GM12865 (cell line): ENCODE results near the gene TNS3.
"Not testable (repeated sequence)": the region's sequence is repeated elsewhere in the genome, so short reads cannot be mapped to it uniquely, and the experiment has no call there.

ENCODE experiments used
- DNase-seq: peaks from one replicate; pipeline ENCODE4 v3.0.0; 2010; ENCODE audit warnings: low read depth
- H3K4me3 ChIP-seq: 2 replicates; pipeline ENCODE4 v1.5.1; 2011; ENCODE audit warnings: mild to moderate bottlenecking, low read depth, low read length, control low read depth
- TF ChIP-seq, protein P1 (sequence below): IDR thresholded peaks from 2 replicates; pipeline ENCODE4 v1.5.1; 2011; ENCODE audit warnings: low read length, control low read depth, low read depth, inconsistent platforms; ENCODE audit not compliant: insufficient read depth; ENCODE audit errors: missing control alignments

Gene TNS3

GRCh38 chr7:47591655-47592572 lies 10.0 kb upstream of the TNS3 start:
- no peak overlapping the region for H3K4me3 ChIP-seq
- TF ChIP-seq, protein P1, sequence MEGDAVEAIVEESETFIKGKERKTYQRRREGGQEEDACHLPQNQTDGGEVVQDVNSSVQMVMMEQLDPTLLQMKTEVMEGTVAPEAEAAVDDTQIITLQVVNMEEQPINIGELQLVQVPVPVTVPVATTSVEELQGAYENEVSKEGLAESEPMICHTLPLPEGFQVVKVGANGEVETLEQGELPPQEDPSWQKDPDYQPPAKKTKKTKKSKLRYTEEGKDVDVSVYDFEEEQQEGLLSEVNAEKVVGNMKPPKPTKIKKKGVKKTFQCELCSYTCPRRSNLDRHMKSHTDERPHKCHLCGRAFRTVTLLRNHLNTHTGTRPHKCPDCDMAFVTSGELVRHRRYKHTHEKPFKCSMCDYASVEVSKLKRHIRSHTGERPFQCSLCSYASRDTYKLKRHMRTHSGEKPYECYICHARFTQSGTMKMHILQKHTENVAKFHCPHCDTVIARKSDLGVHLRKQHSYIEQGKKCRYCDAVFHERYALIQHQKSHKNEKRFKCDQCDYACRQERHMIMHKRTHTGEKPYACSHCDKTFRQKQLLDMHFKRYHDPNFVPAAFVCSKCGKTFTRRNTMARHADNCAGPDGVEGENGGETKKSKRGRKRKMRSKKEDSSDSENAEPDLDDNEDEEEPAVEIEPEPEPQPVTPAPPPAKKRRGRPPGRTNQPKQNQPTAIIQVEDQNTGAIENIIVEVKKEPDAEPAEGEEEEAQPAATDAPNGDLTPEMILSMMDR, result no peak

DNA sequence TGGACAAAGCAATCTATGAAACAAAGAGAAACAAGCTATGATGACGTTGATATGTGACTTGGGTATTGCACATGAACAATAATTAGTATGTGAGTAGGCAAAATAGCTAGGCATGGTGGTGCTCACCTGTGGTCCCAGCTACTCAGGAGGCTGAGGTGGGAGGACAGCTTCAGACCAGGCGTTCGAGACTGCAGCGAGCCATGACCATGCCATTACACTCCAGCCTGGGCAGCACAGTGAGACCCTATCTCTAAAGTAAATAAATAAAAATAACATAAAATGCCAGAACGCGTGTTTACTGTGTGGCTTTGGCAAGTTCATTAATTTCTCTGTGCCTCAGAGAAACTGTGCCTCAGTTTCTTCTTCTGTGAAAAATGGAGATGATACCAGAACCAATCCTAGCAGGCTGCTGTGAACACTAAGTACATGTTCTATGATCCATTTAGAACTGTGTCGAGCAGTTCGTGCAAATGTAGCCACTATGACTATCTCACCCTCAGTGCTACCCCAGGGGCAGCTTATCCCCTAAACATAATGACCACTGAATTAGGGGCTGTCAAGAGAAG lies 9.3 kb upstream of the TNS3 start:
- TF ChIP-seq, protein P1, result no peak
- H3K4me3 ChIP-seq, result no peak overlapping the region

More at GRCh38 chr7:47591655-47592572, 10.0 kb upstream of the TNS3 start:
- no peak for DNase-seq

DNA sequence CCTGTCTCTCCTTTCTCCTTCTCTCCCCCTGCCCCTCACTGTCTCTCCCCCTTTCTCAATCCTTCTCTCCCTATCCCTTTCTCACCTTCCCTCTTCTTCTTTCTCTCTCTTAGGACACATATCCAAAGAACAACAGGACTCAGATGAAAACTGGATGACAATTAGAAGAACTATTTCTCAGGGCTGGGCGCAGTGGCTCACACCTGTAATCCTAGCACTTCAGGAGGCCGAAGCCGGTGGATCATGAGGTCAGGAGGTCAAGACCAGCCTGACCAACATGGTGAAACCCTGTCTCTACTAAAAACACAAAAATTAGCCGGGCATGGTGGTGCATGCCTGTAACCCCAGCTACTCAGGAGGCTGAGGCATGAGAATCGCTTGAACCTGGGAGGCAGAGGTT lies 8.3 kb upstream of the TNS3 start:
- not testable (repeated sequence) for H3K4me3 ChIP-seq, DNase-seq

More for the DNA sequence above, 9.3 kb upstream of the TNS3 start:
- DNase-seq, result no peak

DNA sequence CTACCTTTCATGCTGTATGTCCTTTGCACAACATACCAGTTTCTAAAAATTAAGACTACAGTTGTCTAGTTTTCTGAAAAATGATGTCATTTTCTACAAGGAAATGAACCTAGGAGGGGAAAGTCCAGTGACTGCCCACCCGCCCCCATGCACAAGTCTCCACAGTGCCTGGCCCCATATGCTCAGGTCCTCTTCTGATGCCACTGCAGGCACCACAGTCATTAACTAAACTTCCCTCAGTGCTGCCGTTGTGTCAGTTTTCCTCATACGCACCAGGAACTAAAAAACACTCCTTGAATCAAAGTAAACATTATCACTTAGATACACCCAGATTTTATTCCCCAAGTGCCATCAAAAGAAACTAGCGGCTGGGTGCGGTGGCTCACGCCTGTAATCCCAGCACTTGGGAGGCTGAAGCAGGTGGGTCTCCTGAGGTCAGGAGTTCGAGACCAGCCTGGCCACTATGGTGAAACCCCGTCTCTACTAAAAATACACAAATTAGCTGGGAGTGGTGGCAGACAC lies 6.9 kb upstream of the TNS3 start:
- no peak for DNase-seq

GRCh38 chr7:47587976-47588375 lies 6.1 kb upstream of the TNS3 start:
- no peak overlapping the region for H3K4me3 ChIP-seq
- TF ChIP-seq, protein P1, result no peak
- DNase-seq, result no peak

More for the DNA sequence above, 6.9 kb upstream of the TNS3 start:
- no peak overlapping the region for H3K4me3 ChIP-seq
- TF ChIP-seq, protein P1, result no peak

DNA sequence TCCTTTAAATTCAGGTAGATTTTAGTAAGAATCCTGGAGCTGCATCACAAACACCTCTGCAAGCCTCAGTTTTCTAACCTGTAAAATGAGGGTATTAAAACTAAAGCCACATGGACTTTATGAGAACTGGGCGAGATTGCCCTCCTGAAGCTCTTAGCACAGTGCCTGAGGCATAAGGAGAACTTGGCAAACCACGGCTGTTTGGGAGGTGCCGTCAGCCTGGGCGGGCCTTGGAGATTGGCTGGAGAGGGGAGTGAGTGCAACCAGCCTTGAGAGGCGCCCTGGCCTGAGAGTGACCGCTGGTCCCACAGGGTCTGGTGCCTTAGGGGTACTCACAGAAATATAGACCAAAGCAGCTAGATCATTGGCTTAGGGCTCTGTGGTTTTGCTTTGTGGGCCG lies 5.4 kb upstream of the TNS3 start:
- TF ChIP-seq, protein P1, result no peak
- no peak for DNase-seq
- no peak overlapping the region for H3K4me3 ChIP-seq

DNA sequence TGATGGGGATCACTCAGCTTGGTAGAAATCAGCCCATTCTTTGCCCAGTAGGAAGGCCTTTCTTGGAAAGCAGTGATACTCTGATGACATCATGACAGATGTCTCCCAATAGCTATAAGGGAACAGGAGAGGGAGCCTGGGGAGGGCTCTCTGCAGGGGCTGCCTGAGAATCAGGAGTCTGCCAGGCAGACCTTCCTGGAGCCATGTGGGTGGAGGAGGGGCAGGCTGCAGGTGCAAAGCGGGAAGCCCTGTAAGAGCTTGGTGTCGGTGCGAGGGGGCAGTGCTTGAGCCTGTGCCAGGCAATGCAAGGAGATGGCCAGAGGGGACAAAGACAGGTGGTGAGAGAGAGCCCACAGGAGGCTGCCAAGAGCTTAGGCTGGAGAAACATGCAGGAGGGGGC lies 5.0 kb upstream of the TNS3 start:
- no peak for DNase-seq
- no peak overlapping the region for H3K4me3 ChIP-seq
- TF ChIP-seq, protein P1, result no peak

DNA sequence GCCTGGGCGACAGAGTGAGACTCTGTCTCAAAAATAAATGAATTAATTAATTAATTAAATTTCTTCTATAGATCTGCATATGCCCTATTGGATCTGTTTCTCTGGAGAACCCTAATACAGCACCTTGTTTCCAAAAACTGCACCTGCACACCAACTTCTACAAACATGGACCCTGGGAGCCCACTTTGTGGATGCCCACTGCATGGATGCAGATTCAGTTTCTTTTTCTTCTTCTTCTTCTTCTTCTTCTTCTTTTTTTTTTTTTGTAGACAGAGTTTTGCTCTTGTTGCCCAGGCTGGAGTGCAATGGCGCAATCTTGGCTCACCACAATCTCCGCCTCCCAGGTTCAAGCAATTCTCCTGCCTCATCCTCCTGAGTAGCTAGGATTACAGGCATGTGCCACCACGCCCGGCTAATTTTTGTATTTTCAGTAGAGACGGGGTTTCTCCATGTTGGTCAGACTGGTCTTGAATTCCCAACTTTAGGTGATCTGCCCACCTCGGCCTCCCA lies 4.3 kb upstream of the TNS3 start:
- DNase-seq, H3K4me3 ChIP-seq: not testable (repeated sequence)
